H1 (cell line): ENCODE data around the gene CDC25C. TPM values are rescaled to one million over a fixed set of nuclear protein-coding genes. Genes with fewer than 3 reads are reported as not detected.

Experiments
- BACH1 ChIP-seq: IDR thresholded peaks from 2 replicates; pipeline ENCODE4 v1.6.1; 2012; ENCODE audit warnings: low read length, improper control_type of control experiment
- GTF2F1 ChIP-seq: IDR thresholded peaks from 2 replicates; pipeline ENCODE4 v1.6.1; 2012; ENCODE audit warnings: low read depth, low read length, improper control_type of control experiment, borderline replicate concordance
- KDM1A ChIP-seq: fragments of 200-600, 300-600 bp; sonication (generic); IDR thresholded peaks from 2 replicates; pipeline ENCODE4 v1.7.1; 2016; ENCODE audit warnings: mild to moderate bottlenecking, low read length, borderline replicate concordance
- PHF8 ChIP-seq: fragments of 200-600 bp; sonication (generic); conservative IDR thresholded peaks from 2 replicates; pipeline ENCODE4 v1.7.1; 2012; ENCODE audit warnings: low read depth, mild to moderate bottlenecking, inconsistent platforms, low read length, moderate library complexity
- SIRT6 ChIP-seq: IDR thresholded peaks from one replicate; pipeline ENCODE4 v1.7.1; 2012; ENCODE audit warnings: low read length, inconsistent platforms
- TBP ChIP-seq: IDR thresholded peaks from 2 replicates; pipeline ENCODE4 v1.6.1; 2011; ENCODE audit warnings: low read depth, low read length, improper control_type of control experiment
- polyA plus RNA-seq, 7 experiments: library from polyadenylated mRNA; depleted of rRNA in 3 of 7; stranded (reverse) in 5 of 7; unstranded in 2 of 7; fragments of >200 nt in 5 of 7; fragments of 200-250 nt in 2 of 7; gene quantifications; 1 replicate in 5 of 7; 2 replicates in 1 of 7; 4 replicates in 1 of 7; pipeline versions ENCODE4 v1.2.1 to v1.2.3, GENCODE V29; 2011 to 2013; ENCODE audit warnings: missing spikeins in 2 of 7, mixed read lengths in 2 of 7
- total RNA-seq: library from RNA; stranded (reverse); fragmentation: NEBNext Ultra II Directional; extraction: Animal tissue kit (Norgen Biotek cat#: 25700); gene quantifications from 2 replicates; pipeline ENCODE4 v1.2.1, GENCODE V29; 2021
- TF ChIP-seq, protein P1 (sequence below): fragments of 300-600 bp; sonication (generic); IDR thresholded peaks from 2 replicates; pipeline ENCODE4 v1.7.1; 2012; ENCODE audit warnings: low read length, moderate library complexity, mild to moderate bottlenecking, inconsistent platforms; ENCODE audit not compliant: insufficient replicate concordance
- TF ChIP-seq, protein P2 (sequence below): IDR thresholded peaks from 2 replicates; pipeline ENCODE4 v1.6.1; 2012; ENCODE audit warnings: low read length, inconsistent platforms

CDC25C gene
- total and polyA plus RNA-seq, 2 of the 8 experiments (the other 6 are each of a cell fraction or from before 2014, with no cell fraction given) = 18.4 to 20.8 TPM

- TF ChIP-seq, protein P1, sequence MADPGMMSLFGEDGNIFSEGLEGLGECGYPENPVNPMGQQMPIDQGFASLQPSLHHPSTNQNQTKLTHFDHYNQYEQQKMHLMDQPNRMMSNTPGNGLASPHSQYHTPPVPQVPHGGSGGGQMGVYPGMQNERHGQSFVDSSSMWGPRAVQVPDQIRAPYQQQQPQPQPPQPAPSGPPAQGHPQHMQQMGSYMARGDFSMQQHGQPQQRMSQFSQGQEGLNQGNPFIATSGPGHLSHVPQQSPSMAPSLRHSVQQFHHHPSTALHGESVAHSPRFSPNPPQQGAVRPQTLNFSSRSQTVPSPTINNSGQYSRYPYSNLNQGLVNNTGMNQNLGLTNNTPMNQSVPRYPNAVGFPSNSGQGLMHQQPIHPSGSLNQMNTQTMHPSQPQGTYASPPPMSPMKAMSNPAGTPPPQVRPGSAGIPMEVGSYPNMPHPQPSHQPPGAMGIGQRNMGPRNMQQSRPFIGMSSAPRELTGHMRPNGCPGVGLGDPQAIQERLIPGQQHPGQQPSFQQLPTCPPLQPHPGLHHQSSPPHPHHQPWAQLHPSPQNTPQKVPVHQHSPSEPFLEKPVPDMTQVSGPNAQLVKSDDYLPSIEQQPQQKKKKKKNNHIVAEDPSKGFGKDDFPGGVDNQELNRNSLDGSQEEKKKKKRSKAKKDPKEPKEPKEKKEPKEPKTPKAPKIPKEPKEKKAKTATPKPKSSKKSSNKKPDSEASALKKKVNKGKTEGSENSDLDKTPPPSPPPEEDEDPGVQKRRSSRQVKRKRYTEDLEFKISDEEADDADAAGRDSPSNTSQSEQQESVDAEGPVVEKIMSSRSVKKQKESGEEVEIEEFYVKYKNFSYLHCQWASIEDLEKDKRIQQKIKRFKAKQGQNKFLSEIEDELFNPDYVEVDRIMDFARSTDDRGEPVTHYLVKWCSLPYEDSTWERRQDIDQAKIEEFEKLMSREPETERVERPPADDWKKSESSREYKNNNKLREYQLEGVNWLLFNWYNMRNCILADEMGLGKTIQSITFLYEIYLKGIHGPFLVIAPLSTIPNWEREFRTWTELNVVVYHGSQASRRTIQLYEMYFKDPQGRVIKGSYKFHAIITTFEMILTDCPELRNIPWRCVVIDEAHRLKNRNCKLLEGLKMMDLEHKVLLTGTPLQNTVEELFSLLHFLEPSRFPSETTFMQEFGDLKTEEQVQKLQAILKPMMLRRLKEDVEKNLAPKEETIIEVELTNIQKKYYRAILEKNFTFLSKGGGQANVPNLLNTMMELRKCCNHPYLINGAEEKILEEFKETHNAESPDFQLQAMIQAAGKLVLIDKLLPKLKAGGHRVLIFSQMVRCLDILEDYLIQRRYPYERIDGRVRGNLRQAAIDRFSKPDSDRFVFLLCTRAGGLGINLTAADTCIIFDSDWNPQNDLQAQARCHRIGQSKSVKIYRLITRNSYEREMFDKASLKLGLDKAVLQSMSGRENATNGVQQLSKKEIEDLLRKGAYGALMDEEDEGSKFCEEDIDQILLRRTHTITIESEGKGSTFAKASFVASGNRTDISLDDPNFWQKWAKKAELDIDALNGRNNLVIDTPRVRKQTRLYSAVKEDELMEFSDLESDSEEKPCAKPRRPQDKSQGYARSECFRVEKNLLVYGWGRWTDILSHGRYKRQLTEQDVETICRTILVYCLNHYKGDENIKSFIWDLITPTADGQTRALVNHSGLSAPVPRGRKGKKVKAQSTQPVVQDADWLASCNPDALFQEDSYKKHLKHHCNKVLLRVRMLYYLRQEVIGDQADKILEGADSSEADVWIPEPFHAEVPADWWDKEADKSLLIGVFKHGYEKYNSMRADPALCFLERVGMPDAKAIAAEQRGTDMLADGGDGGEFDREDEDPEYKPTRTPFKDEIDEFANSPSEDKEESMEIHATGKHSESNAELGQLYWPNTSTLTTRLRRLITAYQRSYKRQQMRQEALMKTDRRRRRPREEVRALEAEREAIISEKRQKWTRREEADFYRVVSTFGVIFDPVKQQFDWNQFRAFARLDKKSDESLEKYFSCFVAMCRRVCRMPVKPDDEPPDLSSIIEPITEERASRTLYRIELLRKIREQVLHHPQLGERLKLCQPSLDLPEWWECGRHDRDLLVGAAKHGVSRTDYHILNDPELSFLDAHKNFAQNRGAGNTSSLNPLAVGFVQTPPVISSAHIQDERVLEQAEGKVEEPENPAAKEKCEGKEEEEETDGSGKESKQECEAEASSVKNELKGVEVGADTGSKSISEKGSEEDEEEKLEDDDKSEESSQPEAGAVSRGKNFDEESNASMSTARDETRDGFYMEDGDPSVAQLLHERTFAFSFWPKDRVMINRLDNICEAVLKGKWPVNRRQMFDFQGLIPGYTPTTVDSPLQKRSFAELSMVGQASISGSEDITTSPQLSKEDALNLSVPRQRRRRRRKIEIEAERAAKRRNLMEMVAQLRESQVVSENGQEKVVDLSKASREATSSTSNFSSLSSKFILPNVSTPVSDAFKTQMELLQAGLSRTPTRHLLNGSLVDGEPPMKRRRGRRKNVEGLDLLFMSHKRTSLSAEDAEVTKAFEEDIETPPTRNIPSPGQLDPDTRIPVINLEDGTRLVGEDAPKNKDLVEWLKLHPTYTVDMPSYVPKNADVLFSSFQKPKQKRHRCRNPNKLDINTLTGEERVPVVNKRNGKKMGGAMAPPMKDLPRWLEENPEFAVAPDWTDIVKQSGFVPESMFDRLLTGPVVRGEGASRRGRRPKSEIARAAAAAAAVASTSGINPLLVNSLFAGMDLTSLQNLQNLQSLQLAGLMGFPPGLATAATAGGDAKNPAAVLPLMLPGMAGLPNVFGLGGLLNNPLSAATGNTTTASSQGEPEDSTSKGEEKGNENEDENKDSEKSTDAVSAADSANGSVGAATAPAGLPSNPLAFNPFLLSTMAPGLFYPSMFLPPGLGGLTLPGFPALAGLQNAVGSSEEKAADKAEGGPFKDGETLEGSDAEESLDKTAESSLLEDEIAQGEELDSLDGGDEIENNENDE = no peak
- TF ChIP-seq PHF8 (peak; percentile 58), SIRT6 (no peak), BACH1 (no peak), TBP (no peak), GTF2F1 (0 out of 2 replicates have a peak, but pooled peaks have one; percentile 21), KDM1A (peak; percentile 83; the same call in 1 of the 2 replicates)
- TF ChIP-seq, protein P2, sequence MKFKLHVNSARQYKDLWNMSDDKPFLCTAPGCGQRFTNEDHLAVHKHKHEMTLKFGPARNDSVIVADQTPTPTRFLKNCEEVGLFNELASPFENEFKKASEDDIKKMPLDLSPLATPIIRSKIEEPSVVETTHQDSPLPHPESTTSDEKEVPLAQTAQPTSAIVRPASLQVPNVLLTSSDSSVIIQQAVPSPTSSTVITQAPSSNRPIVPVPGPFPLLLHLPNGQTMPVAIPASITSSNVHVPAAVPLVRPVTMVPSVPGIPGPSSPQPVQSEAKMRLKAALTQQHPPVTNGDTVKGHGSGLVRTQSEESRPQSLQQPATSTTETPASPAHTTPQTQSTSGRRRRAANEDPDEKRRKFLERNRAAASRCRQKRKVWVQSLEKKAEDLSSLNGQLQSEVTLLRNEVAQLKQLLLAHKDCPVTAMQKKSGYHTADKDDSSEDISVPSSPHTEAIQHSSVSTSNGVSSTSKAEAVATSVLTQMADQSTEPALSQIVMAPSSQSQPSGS = peak; percentile 100
These were observed 5.5 kb upstream of the CDC25C start (continued) for GRCh38 chr5:138336952-138337684.
